ENCODE data around the gene EVX1. TPM values are rescaled to one million over a fixed set of nuclear protein-coding genes. Genes with fewer than 3 reads are reported as not detected.

Gene EVX1
- total and polyA plus RNA-seq, 2 of the 8 experiments (the other 6 are each of a cell fraction or from before 2014, with no cell fraction given), result not detected

GRCh38 chr7:27213433-27214238, 29.0 kb upstream of the EVX1 start (continued):
- no peak for TF ChIP-seq CHD7 (IDR thresholded peaks at IDR 0.05; ENCODE audit: insufficient replicate concordance, low read length)
- TF ChIP-seq EZH2 (IDR thresholded peaks at IDR 0.05; ENCODE audit: low read depth, low read length, severe bottlenecking), result peak; percentile 94

Measured in H1 (cell line).